Measurements from ENCODE around the gene ZNF688. TPM values are rescaled to one million over a fixed set of nuclear protein-coding genes. Genes with fewer than 3 reads are reported as not detected.

The ZNF688 gene
- total and polyA plus RNA-seq, 2 of the 13 experiments (the other 11 are each of a cell fraction or from before 2014, with no cell fraction given) = 2.4 to 5.4 TPM

- peak; percentile 16 for ATAC-seq
- Histone ChIP-seq H3K4me1 (ENCODE audit: insufficient read depth, low read length) (peaks cover 55% of the 10 kb centered on the region), H4K20me1 (ENCODE audit: insufficient read depth, low read length) (no peaks in the 10 kb centered on the region), H2AFZ (ENCODE audit: low read length) (peak overlapping the region; percentile 59), H3K9me3 (ENCODE audit: low read length) (no peaks in the 10 kb centered on the region), H3K79me2 (ENCODE audit: insufficient read depth, low read length) (no peaks in the 10 kb centered on the region), H3K27ac (ENCODE audit: extremely low read length, insufficient read depth, low read length) (peak overlapping the region; percentile 43), H3K9ac (ENCODE audit: insufficient read depth, low read depth, low read length) (peak overlapping the region; percentile 51), H3K4me2 (ENCODE audit: low read depth, low read length) (peak overlapping the region; percentile 86), H3K36me3 (replicated peaks in 1 of 2; ENCODE audit: control insufficient read depth in 1 of 2, insufficient read depth in 2 of 2, low read length in 2 of 2) (peaks cover 1 to 8% of the 10 kb centered on the region in 2 experiments; a peak in 1 of 5 replicates), H3K27me3 (ENCODE audit: control insufficient read depth in 1 of 2, insufficient read depth in 2 of 2, low read length in 2 of 2) (no peaks in the 10 kb centered on the region; a peak in 1 of 5 replicates), H3K4me3 (replicated peaks in 1 of 3; ENCODE audit: insufficient read depth in 1 of 3, low read depth in 2 of 3, low read length in 3 of 3) (peak overlapping the region in 2 of 3 experiments; percentile 31 to 61; a peak in 5 of 6 replicates)
- ChIA-PET POLR2A (interaction anchor here (0.7 to 1.8 kb wide), 8 partner anchors 13 to 92 kb away, joined by 3 to 11 read pairs (median 5); partner anchors contain the start of genes DCTPP1, ZNF689, ZNF747 and ZNF764), CTCF (ENCODE audit: low intra/inter-chr PET ratio, low total read pairs) (no interaction called here)
- 6% methylated on average over 11 of the region's 11 CpGs for WGBS (ENCODE audit: low lambda C conversion rate)
- peak; percentile 82 for DNase-seq (ENCODE audit: low spot score)
- BruUV-seq (replicated peaks) = no TSS peak
- FAIRE-seq = peak; percentile 94
- in situ Hi-C loops (cut with HindIII; ENCODE audit: extremely low pct_ligation_motif_present, low pct_unique_long_range_greater_than_20kb) = no loop called here
- intact Hi-C loops (cut with micrococcal nuclease; ENCODE audit: unreplicated experiment) = loop anchor here (10.0 kb wide), 1 partner anchor 133 kb away; the partner anchor contains the start of genes FBRS and PRR14
- TF ChIP-seq MAFG (CRISPR knock-in tag; IDR thresholded peaks at IDR 0.05) (no peak), IKZF5 (CRISPR knock-in tag; IDR thresholded peaks at IDR 0.05) (peak; percentile 68; the same call in 1 of the 2 replicates), NFATC3 (CRISPR knock-in tag; IDR thresholded peaks at IDR 0.05) (peak; percentile 33; the same call in 1 of the 2 replicates), ZNF883 (CRISPR knock-in tag; IDR thresholded peaks at IDR 0.05; ENCODE audit: not compliant biosample characterization) (peak; percentile 45), KDM6A (CRISPR knock-in tag; IDR thresholded peaks at IDR 0.05; ENCODE audit: low read depth) (peak; percentile 11; the same call in 1 of the 2 replicates), NPAS2 (CRISPR knock-in tag; IDR thresholded peaks at IDR 0.05; ENCODE audit: borderline replicate concordance) (no peak), SIX1 (CRISPR knock-in tag; IDR thresholded peaks at IDR 0.05; ENCODE audit: borderline replicate concordance) (no peak), NRL (CRISPR knock-in tag; IDR thresholded peaks at IDR 0.05; ENCODE audit: borderline replicate concordance) (peak; percentile 78), ELF1 (CRISPR knock-in tag; IDR thresholded peaks at IDR 0.05) (no peak; the same call in 1 of the 2 replicates), ZNF331 (CRISPR knock-in tag; IDR thresholded peaks at IDR 0.05) (peak; percentile 39; the same call in 1 of the 2 replicates), HDAC2 (CRISPR knock-in tag; IDR thresholded peaks at IDR 0.05) (peak; percentile 71; the same call in 1 of the 2 replicates), ZNF710 (CRISPR knock-in tag; IDR thresholded peaks at IDR 0.05; ENCODE audit: borderline replicate concordance) (peak; percentile 77; the same call in 1 of the 2 replicates), TCF7 (IDR thresholded peaks at IDR 0.05; ENCODE audit: low read depth) (no peak), ARNTL (CRISPR knock-in tag; IDR thresholded peaks at IDR 0.05) (peak; percentile 61), FOXP4 (CRISPR knock-in tag; IDR thresholded peaks at IDR 0.05) (peak; percentile 52), HNF4A (CRISPR knock-in tag; IDR thresholded peaks at IDR 0.05) (peak; percentile 16; the same call in 1 of the 2 replicates), FOSL2 (CRISPR knock-in tag; IDR thresholded peaks at IDR 0.05) (no peak), POLR2A (IDR thresholded peaks at IDR 0.05; ENCODE audit: insufficient read depth in 1 of 2, low read depth in 2 of 2, low read length in 2 of 2) (peak in 1 of 2 experiments; percentile 40; a peak in 1 of 4 replicates), ZNF552 (CRISPR knock-in tag; IDR thresholded peaks at IDR 0.05; ENCODE audit: borderline replicate concordance) (peak; percentile 83; the same call in 1 of the 2 replicates), SNAPC2 (CRISPR knock-in tag; IDR thresholded peaks at IDR 0.05) (0 out of 2 replicates have a peak, but pooled peaks have one; percentile 50)
Observed at GRCh38 chr16:30521873-30522641, 49.5 kb downstream of the ZNF688 start.

All from HepG2 (cell line).